Endodermal cell (in vitro differentiated cells): Measurements from ENCODE around the gene ANKMY1. TPM values are rescaled to one million over a fixed set of nuclear protein-coding genes. Genes with fewer than 3 reads are reported as not detected.
"Not testable (repeated sequence)": the region's sequence is repeated elsewhere in the genome, so short reads cannot be mapped to it uniquely, and the experiment has no call there.

ENCODE experiments used
- DNase-seq: peaks from one replicate; pipeline ENCODE4 v3.0.0-alpha.2; 2017
- H3K27ac ChIP-seq: 2 replicates; pipeline ENCODE4 v1.5.1; 2013; ENCODE audit warnings: mild to moderate bottlenecking, low read depth, low read length, moderate library complexity
- H3K27me3 ChIP-seq: 2 replicates; pipeline ENCODE4 v1.6.1; 2013; ENCODE audit warnings: mild to moderate bottlenecking, low read length, moderate library complexity; ENCODE audit not compliant: insufficient read depth, control insufficient read depth, poor library complexity, severe bottlenecking
- H3K36me3 ChIP-seq: 2 replicates; pipeline ENCODE4 v1.7.0; 2013; ENCODE audit warnings: mild to moderate bottlenecking, low read length, moderate library complexity; ENCODE audit not compliant: control insufficient read depth, insufficient read depth
- H3K4me1 ChIP-seq: one replicate; pipeline ENCODE4 v1.7.0; 2013; ENCODE audit warnings: low read length; ENCODE audit not compliant: control insufficient read depth, insufficient read depth
- H3K4me3 ChIP-seq: 2 replicates; pipeline ENCODE4 v1.5.1; 2013; ENCODE audit warnings: mild to moderate bottlenecking, low read length, moderate library complexity
- H3K9ac ChIP-seq: 2 replicates; pipeline ENCODE4 v1.6.1; 2013; ENCODE audit warnings: mild to moderate bottlenecking, low read length, moderate library complexity; ENCODE audit not compliant: poor library complexity, severe bottlenecking; ENCODE audit errors: extremely low read depth
- H3K9me3 ChIP-seq: 2 replicates; pipeline ENCODE4 v1.6.1; 2013; ENCODE audit warnings: mild to moderate bottlenecking, low read length, moderate library complexity; ENCODE audit not compliant: control insufficient read depth
- H3K27ac Mint-ChIP-seq: 2 replicates; pipeline ENCODE4 v1.8.0; 2020; ENCODE audit warnings: mixed read lengths
- H3K27me3 Mint-ChIP-seq: 2 replicates; pipeline ENCODE4 v1.8.0; 2021; ENCODE audit warnings: mild to moderate bottlenecking, mixed read lengths; ENCODE audit not compliant: insufficient read depth
- H3K36me3 Mint-ChIP-seq: 2 replicates; pipeline ENCODE4 v1.8.0; 2020; ENCODE audit warnings: low read depth, mixed read lengths
- H3K4me1 Mint-ChIP-seq: 2 replicates; pipeline ENCODE4 v1.8.0; 2020; ENCODE audit warnings: mixed read lengths
- H3K4me3 Mint-ChIP-seq: 2 replicates; pipeline ENCODE4 v1.8.0; 2020; ENCODE audit warnings: mild to moderate bottlenecking, moderate library complexity, mixed read lengths
- H3K9me3 Mint-ChIP-seq: 2 replicates; pipeline ENCODE4 v1.8.0; 2020; ENCODE audit warnings: mild to moderate bottlenecking, mixed read lengths
- WGBS, 2 experiments: methylation state at CpG; one replicate each; pipeline versions ENCODE4 v1.1.5 to v1.1.7; 2013; ENCODE audit warnings: missing lambda C conversion rate in 2 of 2, mixed read lengths in 1 of 2; ENCODE audit not compliant: insufficient coverage in 1 of 2, insufficient read length in 1 of 2; 5-methylcytosine and 5-hydroxymethylcytosine counted together
- total RNA-seq, 2 donors: library from RNA; stranded (reverse); fragmentation: NEBNext Ultra II Directional in 1 of 2; extraction: Animal tissue kit (Norgen Biotek cat#: 25700) in 1 of 2; gene quantifications; 2 replicates in 1 of 2; 3 replicates in 1 of 2; pipeline ENCODE4 v1.2.1, GENCODE V29; 2021
- TF ChIP-seq, protein P1 (sequence below): fragments of 200-600 bp; sonication (generic); conservative IDR thresholded peaks from 2 replicates; pipeline ENCODE4 v1.5.0; 2021; ENCODE audit warnings: antibody characterized with exemption, mild to moderate bottlenecking

Gene ANKMY1
- total RNA-seq, 2 donors from 2014 or later: 7.4 to 13.3 TPM

DNA sequence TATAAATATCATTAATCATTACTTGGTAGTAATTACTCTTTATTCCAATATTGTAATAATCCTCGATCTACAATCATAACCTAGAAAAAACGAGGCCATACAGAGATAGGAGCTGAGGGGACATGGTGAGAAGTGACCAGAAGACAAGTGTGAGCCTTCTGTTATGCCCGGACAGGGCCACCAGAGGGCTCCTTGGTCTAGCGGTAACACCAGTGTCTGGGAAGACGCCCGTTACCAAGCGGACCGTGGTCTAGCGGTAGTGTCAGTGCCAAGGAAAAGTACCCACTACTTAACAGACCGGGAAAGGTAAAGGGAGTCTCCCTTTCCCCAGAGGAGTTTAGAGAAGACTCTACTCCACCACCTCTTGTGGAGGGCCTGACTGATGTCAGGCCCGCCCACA lies 62.8 kb downstream of the ANKMY1 start:
- H3K9ac ChIP-seq, H3K4me1 ChIP-seq, H3K4me3 Mint-ChIP-seq, H3K36me3 ChIP-seq, H3K27me3 ChIP-seq, H3K4me3 ChIP-seq, H3K27ac Mint-ChIP-seq, H3K36me3 Mint-ChIP-seq, H3K27ac ChIP-seq, H3K4me1 Mint-ChIP-seq: not testable (repeated sequence)
- TF ChIP-seq, protein P1, sequence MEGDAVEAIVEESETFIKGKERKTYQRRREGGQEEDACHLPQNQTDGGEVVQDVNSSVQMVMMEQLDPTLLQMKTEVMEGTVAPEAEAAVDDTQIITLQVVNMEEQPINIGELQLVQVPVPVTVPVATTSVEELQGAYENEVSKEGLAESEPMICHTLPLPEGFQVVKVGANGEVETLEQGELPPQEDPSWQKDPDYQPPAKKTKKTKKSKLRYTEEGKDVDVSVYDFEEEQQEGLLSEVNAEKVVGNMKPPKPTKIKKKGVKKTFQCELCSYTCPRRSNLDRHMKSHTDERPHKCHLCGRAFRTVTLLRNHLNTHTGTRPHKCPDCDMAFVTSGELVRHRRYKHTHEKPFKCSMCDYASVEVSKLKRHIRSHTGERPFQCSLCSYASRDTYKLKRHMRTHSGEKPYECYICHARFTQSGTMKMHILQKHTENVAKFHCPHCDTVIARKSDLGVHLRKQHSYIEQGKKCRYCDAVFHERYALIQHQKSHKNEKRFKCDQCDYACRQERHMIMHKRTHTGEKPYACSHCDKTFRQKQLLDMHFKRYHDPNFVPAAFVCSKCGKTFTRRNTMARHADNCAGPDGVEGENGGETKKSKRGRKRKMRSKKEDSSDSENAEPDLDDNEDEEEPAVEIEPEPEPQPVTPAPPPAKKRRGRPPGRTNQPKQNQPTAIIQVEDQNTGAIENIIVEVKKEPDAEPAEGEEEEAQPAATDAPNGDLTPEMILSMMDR: peak; percentile 70
- 57 to 79% methylated on average over 7 to 10 of the region's 11 CpGs for WGBS, 2 experiments
- Mint-ChIP-seq H3K27me3 (peaks cover 11% of the 10 kb centered on the region), H3K9me3 (peaks cover 48% of the 10 kb centered on the region)
- peak; percentile 64 for DNase-seq
- H3K9me3 ChIP-seq: peaks cover 24% of the 10 kb centered on the region

DNA sequence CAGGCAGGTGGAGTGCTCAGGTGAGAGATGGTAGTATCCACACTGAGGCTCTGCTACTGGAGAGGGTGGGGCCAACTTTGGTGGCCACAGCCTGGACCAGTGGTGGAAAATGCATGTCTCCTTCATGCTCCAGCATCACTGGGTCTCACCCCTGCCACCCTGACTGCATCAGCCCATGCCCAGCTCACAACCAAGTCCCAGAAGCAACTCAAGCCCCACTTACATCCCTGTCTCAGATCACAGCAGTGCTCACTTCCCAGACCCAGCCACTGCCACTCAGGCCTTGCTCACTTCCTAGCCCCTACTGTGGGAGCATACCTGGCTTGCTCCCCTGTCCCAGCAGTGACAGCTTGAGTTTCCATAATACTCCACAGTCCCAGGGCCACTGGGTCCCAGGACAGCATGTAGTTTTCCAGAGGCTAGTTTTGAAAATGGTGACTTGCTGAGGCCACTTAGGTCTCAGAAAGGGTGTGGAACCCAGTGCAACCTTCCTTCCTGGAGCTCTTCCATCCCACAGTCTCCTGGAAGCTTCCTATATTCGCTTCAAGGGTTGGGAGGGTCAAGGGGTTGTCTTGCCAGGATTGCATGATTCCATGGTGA lies 63.5 kb downstream of the ANKMY1 start:
- H3K36me3 Mint-ChIP-seq: peaks cover 10% of the 10 kb centered on the region
- Histone ChIP-seq H3K27me3 (no peaks in the 10 kb centered on the region), H3K4me3 (no peak overlapping the region), H3K9ac (no peak overlapping the region), H3K27ac (no peak overlapping the region), H3K36me3 (no peaks in the 10 kb centered on the region), H3K4me1 (no peaks in the 10 kb centered on the region), H3K9me3 (peaks cover 24% of the 10 kb centered on the region)
- no peak overlapping the region for H3K4me3 Mint-ChIP-seq
- TF ChIP-seq, protein P1: no peak
- peaks cover 14% of the 10 kb centered on the region for H3K27me3 Mint-ChIP-seq
- 92% methylated on average over 1 of the region's 1 CpG; no CpG with 5 or more reads in 1 of the 2 experiments for WGBS, 2 experiments
- H3K27ac Mint-ChIP-seq: no peak overlapping the region
- no peaks in the 10 kb centered on the region for H3K4me1 Mint-ChIP-seq
- DNase-seq: peak; percentile 15
- H3K9me3 Mint-ChIP-seq: peaks cover 54% of the 10 kb centered on the region

DNA sequence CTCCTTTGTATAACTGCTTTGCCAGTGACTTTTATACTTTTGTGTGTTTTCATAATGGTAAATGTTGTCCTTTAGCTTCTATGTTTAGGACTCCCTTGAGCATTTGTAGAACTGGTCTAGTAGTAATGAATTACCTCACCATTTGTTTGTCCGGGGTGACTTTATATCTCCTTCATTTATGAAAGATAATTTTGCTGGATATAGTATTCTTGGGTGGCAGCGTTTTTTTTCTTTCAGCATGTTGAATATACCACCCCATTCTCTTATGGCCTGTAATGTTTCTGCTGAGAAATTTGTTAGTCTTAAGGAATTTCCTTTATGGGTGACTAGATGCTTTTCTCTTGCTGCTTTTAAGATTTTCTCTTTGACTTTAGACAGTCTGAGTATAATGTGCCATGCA lies 66.3 kb downstream of the ANKMY1 start:
- no peak overlapping the region for H3K9ac ChIP-seq
- H3K4me1 ChIP-seq: no peaks in the 10 kb centered on the region
- Mint-ChIP-seq H3K27me3 (peaks cover 20% of the 10 kb centered on the region), H3K4me3 (no peak overlapping the region), H3K9me3 (peaks cover 74% of the 10 kb centered on the region), H3K36me3 (peaks cover 6% of the 10 kb centered on the region), H3K27ac (no peak overlapping the region), H3K4me1 (no peaks in the 10 kb centered on the region)
- H3K4me3 ChIP-seq: no peak overlapping the region
- DNase-seq: no peak
- 100% methylated on average over 1 of the region's 2 CpGs; no CpG with 5 or more reads in 1 of the 2 experiments for WGBS, 2 experiments
- TF ChIP-seq, protein P1: no peak
- no peaks in the 10 kb centered on the region for H3K27me3 ChIP-seq
- no peak overlapping the region for H3K27ac ChIP-seq
- H3K9me3 ChIP-seq: peaks cover 35% of the 10 kb centered on the region
- no peaks in the 10 kb centered on the region for H3K36me3 ChIP-seq
